GM04503 (cell line): Measurements from ENCODE around the gene EPHA4.

ENCODE experiments used
- DNase-seq: peaks from one replicate; pipeline ENCODE4 v3.0.0-alpha.2; 2012; ENCODE audit warnings: low read depth

The EPHA4 gene

DNA sequence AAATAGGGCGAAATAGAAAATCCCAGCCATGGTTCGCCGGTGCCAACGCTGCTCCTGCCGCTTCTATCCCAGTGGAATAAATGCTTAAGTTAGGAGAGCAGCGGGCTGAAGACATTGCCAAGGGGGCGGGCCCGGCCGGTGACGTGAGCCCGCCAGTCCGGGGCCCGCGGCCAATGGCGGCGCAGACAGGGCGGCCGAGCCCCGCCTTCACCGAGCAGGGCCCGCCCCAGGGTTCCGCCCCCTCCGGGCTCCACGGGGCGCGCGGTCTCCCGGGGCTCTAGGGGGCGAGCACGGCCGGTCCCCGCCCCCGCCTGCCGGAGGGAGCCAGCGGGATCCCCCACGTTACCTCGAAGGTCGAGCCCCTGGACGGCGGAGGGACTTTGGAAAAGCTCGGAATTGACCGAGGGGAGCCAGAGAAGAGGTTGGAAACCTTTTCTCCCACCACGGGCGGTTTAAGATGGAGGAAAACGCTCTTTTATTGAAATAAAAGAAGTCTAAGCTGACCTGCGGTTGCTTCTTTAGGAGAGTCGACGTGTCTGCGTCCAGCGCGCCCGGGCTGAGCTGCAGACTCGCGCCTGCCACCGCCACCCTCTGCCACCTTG, at the start of gene EPHA4:
EPHA4 (minus strand) TSS at position 86 of the 602 bp plus-strand sequence; CDS start at position 30, 56 bp downstream.
- peak; percentile 37 for DNase-seq

DNA sequence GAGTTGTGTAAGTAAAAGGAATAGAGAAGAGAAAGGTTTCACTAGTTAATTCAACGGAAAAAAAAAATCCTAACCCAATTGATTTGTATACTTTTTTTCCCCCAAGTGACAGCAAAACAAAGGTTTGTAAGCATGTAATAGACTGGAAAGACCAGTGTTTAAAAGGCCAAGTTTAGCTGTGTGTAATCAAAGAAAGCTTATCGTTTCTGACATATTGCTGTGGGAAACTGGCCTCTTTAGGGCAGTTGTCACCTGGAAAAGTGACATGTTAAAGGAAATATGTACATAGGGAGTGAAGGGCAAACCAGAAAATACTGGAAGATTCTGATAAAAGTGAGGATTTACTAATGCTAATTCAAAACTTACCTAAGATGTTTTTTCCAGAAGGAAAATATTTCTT, 45.9 kb upstream of the EPHA4 start:
- no peak for DNase-seq

DNA sequence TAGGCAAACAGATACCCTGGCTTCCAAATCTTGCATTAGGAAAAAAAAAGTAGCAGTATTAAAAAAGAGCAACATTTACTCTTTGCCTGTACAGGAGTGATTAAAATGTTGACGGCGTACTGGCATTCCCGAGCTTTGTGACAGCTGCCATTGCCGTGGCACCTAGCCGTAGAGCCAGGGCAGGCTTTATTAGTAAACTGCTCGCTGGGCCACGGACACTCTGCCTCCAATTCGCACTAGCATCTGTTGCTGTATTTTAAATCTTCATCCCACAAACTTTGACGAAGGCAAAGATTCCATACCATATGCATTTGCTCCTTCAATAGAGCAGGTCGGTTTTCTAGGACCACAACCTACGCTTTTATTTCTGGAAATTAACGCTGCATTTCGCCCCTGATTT, 44.5 kb upstream of the EPHA4 start:
- no peak for DNase-seq

DNA sequence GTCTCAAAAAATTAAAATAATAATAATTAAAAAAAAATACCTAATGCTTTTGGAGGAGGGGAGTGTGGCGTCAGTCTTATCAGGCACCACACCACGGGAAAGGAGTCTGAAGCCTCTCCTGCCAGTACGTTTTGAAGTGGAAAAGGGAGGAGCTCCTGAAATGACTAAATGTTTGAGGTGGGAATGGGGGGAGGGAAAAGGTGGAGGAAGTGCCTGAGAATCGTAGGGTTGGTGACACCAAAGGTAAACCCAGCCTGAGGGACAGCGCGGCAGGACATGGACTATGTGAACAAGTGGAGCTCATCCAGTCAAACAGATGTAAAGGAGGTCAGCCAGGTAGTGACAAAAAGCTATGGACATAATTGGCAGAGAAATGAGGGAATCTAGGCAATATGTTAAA, 42.2 kb upstream of the EPHA4 start:
- no peak for DNase-seq

DNA sequence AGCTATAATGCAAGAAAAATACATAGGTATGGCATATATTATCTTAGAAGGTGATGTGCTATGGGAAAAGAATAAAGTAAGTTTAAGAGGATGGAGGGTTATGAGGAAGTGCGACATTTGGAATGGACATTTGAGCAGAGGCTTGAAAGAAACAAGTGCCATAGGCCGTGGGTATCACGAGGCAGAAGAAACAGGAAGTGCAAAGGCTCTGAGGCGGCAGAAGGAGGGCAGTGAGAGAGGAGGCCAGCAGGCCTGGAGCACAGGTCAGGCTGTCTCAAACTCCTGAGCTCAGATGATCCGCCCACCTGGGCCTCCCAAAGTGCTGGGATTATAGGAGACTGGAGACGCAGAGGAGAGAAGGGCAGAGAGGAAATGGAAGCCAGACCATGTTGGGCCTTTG, 40.7 kb upstream of the EPHA4 start:
- no peak for DNase-seq

DNA sequence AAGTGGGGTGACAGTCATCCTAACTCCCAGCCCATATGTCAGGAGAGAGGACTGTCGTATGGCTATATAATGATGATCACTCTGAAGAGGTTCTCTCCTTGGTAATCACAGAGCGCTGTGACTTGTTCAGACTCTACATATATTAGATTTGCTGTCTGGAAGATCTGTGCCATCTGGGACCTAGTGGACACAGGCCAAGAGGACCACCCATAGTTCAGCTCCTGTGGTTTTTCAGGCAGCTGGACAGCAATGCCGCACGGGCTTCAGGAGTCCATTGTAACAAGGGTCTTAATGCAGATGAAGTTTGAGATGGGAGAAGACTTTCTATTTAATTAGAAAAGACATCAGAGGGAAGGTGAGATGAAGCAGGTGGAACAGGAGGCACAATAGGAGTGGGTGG, 40.1 kb upstream of the EPHA4 start:
- no peak for DNase-seq

DNA sequence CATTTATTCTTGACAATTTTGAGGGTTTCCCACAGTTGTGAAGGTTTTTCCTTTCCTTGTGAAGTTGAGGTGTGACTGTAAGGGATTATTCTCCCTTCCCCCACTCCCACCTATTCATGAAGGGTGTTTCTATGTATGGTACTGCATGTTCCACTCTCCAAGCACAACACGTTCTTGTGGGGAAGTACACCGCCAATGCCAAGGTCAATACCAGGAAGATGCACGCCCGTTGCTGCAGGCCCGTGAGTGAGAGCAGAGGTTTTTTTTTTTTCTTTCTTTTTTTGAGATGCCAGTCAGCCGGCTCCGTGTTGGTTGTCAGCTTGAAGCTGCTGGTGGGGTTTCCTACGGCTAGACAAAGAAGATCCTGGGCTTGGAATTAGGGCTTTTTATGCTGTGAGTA, 38.6 kb upstream of the EPHA4 start:
- DNase-seq: no peak

DNA sequence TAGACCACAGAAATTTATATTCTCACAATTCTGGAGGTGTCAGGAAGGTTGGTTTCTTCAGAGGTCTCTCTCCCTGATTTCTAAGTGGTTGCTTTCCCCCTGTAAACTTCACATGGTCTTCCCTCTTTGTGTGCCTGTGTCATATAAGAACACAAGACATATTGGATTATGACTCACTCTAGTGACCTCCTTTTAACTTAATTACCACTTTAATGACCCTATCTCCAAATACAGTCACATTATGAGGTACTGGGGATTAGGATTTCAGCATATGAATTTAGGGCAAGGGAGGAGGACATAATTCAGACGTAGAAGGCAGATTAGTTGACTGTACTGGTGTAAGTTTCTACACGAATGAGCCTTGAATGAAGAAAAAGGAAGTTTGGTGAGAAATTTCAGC, 38.2 kb upstream of the EPHA4 start:
- DNase-seq: no peak

DNA sequence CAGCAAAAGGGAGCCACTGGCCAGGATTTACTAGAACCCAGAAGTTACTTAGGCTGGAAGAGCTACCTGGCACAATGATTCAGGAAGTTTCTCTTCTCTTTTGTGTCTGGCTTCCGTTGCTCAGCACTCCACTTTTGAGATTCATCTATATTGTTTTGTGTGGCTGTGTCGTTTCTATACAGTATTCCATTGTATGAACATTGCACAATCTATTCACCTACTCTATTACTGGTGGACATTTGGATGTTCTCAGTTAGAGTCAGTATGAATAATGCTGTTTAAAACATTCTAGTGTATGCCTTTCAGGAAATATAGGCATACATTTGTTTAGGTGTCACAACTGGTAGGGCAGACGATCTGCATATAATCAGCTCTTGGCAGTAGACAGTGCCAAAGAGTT, 36.3 kb upstream of the EPHA4 start:
- DNase-seq: no peak

DNA sequence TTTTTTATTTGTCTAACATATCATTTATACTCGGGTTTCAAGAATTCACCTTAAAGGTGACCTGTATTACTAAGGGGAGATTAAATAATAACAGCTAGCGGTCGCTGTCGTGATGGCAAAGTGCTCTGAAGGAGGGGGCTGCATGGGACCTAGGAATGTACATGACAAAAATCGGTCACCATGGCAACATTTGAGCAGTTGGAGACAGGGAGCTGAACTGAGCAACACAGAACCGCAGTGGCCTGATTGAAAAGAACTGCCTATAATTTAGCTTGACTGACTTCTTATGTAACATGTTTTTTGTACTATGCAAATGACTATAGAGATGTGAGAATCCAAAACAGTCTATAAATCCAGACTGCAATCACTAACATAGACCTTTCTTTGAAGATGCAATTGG, 34.3 kb upstream of the EPHA4 start:
- DNase-seq: no peak

DNA sequence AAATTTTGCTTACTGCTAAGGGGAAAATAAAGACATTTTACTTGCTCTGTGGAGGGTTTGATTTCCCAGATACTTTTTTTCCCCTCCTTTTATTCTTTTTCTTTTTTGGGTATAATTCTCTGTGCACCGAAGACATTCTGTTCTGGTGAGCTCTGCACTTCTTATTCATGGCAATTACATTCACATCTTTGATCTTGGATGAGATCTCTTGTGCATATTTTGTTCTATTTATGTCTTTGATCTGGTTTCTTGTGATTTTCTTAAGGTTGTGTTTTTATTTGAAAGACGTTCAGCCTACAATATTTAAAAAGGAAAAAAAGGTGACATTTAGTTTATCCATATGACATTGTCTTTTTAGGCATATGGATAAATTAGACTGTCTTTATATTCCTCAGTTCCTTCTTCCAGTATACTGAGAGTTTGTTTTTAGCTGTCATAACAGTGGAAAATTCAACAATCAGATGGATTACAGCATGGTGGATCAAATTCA, 33.7 kb upstream of the EPHA4 start:
- no peak for DNase-seq

DNA sequence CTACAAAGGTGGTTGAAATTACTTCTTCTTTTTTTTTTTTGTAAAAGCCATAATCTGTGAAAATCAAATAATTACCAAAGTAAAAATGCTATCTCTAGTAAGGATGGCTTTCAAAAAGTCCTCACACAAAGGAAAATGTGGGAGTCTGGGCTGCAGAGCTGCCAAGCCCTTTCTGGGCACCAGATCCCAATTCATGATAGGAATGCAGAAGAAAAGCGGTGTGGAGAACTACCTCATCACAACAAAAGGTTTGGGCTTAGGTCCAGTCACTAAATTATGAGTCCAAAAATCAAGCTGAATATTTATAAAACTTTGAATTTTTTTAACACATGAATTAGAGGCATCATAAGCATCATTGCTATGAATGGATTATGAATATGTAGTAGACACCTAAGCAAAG, 30.8 kb upstream of the EPHA4 start:
- no peak for DNase-seq

DNA sequence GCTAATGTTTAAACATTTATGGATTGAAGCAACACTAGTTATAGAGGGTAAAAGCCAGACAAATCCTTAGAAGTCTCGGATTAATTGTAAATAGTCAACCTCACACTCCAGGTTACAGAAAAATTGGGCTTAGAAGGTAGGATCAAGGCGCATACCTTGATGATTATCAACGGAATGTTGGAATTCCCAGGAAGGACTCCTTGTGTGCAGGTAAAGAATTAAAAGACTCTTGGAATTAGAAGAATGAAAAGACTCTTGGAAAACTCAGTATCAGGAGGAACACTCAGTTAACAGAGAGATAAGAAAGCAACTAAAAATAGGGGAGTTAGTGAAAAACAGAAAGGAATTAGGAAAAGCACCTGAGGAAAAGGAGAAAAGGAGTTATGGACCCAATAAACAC, 29.3 kb upstream of the EPHA4 start:
- no peak for DNase-seq

DNA sequence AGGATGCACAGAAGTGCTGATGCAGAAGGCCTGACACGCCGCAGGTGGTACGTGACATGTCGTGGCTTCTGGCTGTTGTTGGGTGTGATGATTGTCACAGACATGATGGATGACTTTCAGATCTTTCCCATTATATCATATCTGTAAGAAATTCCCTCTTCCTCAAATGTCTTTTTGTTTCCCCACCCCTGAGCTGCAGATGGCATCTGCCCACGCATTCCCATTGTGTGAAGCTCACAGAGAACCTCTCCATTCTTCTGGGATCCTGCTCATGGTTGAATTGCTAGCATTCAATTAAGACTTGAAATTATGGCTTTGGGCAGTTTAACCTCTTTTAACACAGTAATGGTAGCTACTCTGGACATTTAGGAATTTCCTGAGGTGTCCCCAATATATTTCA, 28.3 kb upstream of the EPHA4 start:
- no peak for DNase-seq

DNA sequence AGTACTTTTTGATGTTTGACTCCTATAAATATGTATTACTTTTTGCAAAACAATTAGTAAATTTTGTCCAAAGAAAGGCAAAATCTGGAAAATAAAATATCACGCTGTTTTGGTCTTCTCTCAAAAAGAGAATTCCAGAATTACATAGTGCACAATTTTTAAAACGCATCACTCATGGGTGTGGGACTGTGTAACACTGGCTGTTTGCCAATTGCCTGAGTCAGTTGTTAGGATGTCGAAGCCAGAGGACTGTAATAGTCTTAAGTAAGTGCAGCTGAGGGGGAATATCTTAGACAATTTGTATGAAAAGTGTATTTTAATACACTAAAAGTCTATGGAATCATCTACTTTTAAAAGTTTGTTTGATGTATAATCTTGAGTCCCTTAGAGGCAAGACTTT, 24.1 kb upstream of the EPHA4 start:
- DNase-seq: peak; percentile 10

DNA sequence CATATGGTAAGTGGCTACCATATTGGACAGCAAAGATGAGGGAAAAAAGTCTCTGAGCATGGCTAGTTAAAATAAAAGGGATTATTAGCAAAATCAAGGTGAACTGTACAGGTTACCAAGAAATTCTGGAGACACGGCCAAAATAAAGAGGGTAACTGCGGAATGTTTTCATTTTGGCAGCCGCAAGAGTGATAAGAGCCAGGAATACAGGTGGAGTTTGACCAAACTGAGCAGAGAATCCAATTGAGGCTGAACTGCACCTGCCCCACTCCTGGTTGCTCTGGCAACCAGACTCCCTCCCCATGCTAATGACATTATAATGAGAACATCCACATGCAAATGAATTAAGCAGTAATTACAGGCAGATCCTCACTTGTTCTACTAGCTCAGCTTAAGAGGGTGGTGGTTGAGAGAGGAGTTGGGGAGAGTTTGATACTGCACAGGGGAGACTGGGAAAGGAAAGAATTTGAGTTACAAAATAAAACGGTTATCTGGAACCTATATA, 18.8 kb upstream of the EPHA4 start:
- DNase-seq: no peak

DNA sequence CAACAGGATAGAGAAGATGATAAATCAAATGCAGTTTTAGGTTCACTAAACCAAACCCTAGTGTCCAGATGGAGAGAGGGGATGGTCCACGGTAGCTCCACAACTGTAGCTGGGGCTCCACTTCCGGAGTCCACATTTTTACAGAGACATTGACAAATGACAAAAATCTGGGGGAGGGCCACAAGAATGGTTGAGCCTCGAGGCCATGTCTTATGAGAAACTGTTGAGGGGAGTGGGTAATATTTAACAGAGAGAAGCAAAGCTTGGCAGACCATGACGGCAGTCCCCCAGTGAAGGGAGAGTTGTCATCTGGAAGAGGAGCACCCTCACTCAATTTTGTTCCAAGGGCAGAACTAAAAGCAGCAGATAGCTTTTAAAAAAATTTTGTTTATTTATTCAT, 17.6 kb upstream of the EPHA4 start:
- DNase-seq: no peak

DNA sequence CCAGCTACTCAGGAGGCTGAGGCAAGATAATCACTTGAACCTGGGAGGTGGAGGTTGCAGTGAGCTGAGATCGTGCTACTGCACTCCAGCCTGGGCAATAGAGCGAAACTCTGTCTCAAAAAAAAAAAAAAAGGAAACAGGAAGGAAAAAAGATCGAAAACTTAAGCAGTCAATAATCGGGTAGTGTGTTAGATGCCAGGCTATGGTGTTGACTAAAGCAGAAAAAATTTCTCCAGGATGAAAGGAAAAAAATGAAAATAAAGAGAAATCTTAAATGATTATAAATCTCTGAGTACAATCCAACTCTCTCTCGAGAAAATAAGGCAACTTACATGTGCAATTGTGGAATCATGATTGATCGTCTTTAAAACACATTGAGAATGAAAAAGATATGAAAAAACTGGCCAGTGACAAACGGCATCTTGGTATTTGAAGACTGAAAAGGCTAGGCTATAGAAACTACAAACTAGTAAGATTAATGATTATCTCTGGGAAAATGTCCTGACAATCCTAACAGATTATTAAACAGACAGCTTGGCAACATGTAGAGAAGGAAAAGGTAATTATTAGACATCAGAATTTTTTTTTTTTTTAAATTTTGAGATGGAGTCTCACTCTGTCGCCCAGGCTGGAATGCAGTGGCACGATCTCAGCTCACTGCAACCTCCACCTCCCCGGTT, 16.3 kb upstream of the EPHA4 start:
- DNase-seq: no peak

DNA sequence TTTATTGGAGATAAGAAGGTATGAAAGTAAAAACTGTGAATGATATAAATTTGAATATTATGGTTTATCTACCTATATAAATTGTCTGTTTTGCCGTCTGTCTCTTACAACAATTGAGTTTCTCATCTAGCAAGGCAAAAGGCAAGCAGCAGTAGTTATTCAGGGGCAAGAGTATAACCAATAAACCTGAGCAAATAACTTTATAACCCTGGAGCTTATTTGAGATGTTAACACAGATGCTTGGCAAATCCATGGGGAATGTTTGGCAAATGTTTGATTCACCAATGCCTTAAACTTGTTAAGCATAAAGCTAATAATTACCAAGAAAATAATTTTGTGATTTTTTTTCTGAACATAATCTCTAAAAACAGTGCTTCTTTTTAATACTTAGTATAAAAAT, 9.9 kb upstream of the EPHA4 start:
- DNase-seq: no peak

DNA sequence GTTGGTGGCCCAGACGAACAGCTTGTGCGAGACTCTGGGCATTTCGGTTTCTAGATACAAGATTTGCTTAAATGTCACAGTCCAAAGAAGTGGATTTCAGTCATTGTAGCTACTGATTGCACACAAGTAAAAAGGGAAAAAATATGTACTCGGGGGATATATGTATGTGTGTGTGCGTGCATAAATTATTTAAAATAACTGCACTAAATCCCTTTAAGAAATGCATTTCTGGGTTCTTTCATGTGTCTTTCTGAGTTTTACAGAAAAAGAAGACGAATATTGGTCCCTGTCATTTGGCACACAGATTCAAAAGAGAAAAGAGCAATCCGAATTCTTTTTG, 2.1 kb upstream of the EPHA4 start:
- no peak for DNase-seq

DNA sequence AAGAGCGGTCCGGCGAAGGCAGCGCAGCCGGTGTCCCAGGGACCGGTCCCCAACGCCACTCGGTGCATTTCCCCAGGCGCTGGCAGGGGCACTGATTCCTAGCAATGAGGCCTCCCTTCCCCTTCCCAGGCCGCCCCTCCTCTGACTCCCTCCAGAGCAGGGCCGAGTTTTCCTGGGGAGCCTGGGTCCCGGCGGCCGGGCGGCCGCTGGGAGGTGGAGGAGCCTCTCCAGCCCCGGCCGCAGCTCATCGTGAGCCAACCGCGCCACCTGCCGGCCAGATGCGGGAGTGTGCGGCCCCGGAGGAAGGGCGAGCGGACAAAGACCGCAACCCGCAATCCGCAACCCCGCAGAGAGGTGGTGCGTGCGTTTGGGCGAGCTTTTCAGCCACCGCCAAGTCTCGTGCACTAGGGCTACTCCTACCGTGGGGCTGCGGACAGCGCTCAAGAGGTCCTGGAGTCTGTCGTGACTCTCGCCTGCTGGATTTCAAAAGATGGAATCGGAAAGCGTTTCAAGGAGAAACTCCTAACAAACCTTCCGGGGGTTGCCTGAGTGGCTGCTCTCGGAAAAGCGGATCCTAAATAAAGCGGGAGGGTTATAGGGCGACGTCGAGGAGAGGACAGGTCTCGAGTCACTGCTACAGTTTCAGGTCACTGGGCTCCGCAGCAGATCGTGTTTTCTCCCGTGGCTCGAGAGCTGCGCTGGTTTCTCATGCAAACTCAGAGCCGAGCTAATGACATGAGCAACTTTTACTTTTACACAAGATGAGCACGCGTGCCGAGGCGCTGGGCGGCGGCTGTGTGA, 1.5 kb upstream of the EPHA4 start:
- peak; percentile 16 for DNase-seq

DNA sequence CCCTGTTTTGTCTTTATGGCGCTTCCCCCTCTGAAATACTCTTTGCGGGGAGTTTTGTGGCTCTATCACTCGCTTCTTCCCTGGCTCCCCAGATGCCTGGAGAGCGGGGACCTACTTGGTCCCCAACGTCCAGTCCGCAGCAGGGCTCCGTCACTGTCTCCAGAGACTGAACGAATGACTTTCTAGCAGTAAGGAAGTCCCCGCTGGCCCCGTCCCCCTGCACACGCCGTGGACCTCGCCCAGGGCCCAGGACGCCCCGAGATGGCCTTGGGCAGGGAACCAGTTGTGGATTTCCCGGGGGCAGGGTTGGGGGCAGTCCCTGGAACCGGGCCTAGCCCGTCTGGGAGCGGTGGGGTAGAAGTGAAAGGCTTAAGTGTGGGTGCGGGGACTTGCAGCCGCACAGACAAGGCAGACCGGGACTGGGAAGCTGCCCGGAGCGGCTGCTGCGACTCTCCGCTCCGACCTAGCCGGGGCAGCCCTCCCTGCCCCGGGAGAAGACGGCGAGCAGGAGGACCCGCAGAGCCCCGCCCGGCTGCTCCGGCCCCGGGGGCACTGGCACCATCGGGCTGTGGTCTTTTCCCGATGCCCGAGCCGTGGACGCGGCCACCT, 821 bp upstream of the EPHA4 start:
- peak; percentile 3 for DNase-seq
